Testis (tissue), 2 donors: ENCODE measurements around the gene BARHL2.

Source experiments
- CTCF ChIP-seq, 3 experiments: fragments of 450-650 bp in 2 of 3; fragments of 200-600 bp in 1 of 3; sonication (generic) in 1 of 3; IDR thresholded peaks; one replicate each; pipeline ENCODE4 v1.5.1; 2016 to 2019; ENCODE audit warnings: antibody characterized with exemption in 3 of 3, mild to moderate bottlenecking in 2 of 3, moderate library complexity in 1 of 3
- POLR2A ChIP-seq: fragments of 450-650 bp; IDR thresholded peaks from one replicate; pipeline ENCODE4 v1.6.1; 2017; ENCODE audit warnings: antibody characterized with exemption, mild to moderate bottlenecking, moderate library complexity

GRCh38 chr1:90713741-90714509 is 3.2 kb downstream of the BARHL2 start:
- no peak for TF ChIP-seq POLR2A
- TF ChIP-seq CTCF (IDR thresholded peaks at IDR 0.05), result no peak
